Measurements from ENCODE around the gene IL24. TPM values are rescaled to one million over a fixed set of nuclear protein-coding genes. Genes with fewer than 3 reads are reported as not detected.

IL24 gene
- total RNA-seq, 1 experiment from 2014 or later, result 0.58 TPM

DNA sequence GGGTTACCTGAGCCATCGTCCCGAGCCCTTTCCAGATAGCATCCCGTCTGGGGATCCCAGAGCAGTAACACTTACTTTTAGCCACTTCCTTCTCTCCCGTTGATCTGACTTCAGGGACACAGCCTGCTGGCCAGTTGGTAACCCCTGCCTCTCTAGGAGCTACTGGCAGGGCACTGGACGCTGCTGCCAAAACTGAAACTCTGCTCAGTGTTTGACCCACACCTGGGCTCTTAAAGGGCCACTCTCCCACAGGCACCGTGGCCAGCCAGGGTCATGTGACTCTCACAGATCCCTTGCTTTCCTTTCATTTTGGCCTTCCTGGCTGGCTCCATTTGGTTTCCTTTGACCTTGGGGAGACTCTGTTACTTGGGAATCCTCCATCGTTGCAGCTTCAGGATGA is 49.0 kb downstream of the IL24 start, which contains the start of gene PIGR:
TSS of gene PIGR (minus strand) at position 206 of the 400 bp plus-strand sequence. CDS start 5,935 bp downstream, outside the sequence.
- no peak for DNase-seq (ENCODE audit: unreplicated experiment)
- Mint-ChIP-seq H3K27ac (ENCODE audit: low read depth, unreplicated experiment) (no peak within 1 kb of the TSS), H3K4me3 (ENCODE audit: unreplicated experiment) (no peak within 1 kb of the TSS), H3K4me1 (ENCODE audit: insufficient read depth, unreplicated experiment) (no peaks in the 10 kb centered on the region), H3K9me3 (ENCODE audit: unreplicated experiment) (no peaks in the 10 kb centered on the region), H3K36me3 (ENCODE audit: insufficient read depth, unreplicated experiment) (no peaks in the 10 kb centered on the region), H3K27me3 (ENCODE audit: insufficient read depth, unreplicated experiment) (peaks cover 39% of the 10 kb centered on the region)
- no TSS peak for BruUV-seq (replicated peaks)
- ChIA-PET CTCF (interaction anchor here (0.6 to 1.6 kb wide), 9 partner anchors 13 to 316 kb away, joined by 3 to 13 read pairs (median 4); no protein-coding TSS in a partner anchor), POLR2A (interaction anchor here (0.6 kb wide), 1 partner anchor 35 kb away, joined by 4 read pairs; no protein-coding TSS in a partner anchor)
- intact Hi-C loops (cut with micrococcal nuclease), result no loop called here
- TF ChIP-seq, protein P1, sequence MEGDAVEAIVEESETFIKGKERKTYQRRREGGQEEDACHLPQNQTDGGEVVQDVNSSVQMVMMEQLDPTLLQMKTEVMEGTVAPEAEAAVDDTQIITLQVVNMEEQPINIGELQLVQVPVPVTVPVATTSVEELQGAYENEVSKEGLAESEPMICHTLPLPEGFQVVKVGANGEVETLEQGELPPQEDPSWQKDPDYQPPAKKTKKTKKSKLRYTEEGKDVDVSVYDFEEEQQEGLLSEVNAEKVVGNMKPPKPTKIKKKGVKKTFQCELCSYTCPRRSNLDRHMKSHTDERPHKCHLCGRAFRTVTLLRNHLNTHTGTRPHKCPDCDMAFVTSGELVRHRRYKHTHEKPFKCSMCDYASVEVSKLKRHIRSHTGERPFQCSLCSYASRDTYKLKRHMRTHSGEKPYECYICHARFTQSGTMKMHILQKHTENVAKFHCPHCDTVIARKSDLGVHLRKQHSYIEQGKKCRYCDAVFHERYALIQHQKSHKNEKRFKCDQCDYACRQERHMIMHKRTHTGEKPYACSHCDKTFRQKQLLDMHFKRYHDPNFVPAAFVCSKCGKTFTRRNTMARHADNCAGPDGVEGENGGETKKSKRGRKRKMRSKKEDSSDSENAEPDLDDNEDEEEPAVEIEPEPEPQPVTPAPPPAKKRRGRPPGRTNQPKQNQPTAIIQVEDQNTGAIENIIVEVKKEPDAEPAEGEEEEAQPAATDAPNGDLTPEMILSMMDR (IDR thresholded peaks at IDR 0.05; ENCODE audit: unreplicated experiment), result no peak

- TF ChIP-seq, protein P1 (IDR thresholded peaks at IDR 0.05; ENCODE audit: unreplicated experiment), result no peak
- no peaks in the 10 kb centered on the region for H3K36me3 Mint-ChIP-seq (ENCODE audit: insufficient read depth, unreplicated experiment)
- intact Hi-C loops (cut with micrococcal nuclease), result no loop called here
- no peak overlapping the region for H3K27ac Mint-ChIP-seq (ENCODE audit: low read depth, unreplicated experiment)
- no peak overlapping the region for H3K4me3 Mint-ChIP-seq (ENCODE audit: unreplicated experiment)
- ChIA-PET CTCF (interaction anchor here (0.6 to 1.7 kb wide), 9 partner anchors 14 to 221 kb away, joined by 3 to 13 read pairs (median 4); no protein-coding TSS in a partner anchor), POLR2A (interaction anchor here (1.1 kb wide), 1 partner anchor 35 kb away, joined by 3 read pairs; no protein-coding TSS in a partner anchor)
- no TSS peak for BruUV-seq (replicated peaks)
- H3K27me3 Mint-ChIP-seq (ENCODE audit: insufficient read depth, unreplicated experiment), result peaks cover 39% of the 10 kb centered on the region
- H3K4me1 Mint-ChIP-seq (ENCODE audit: insufficient read depth, unreplicated experiment), result peaks cover 5% of the 10 kb centered on the region
- no peak for DNase-seq (ENCODE audit: unreplicated experiment)
- no peaks in the 10 kb centered on the region for H3K9me3 Mint-ChIP-seq (ENCODE audit: unreplicated experiment)
These were observed 50.0 kb downstream of the IL24 start for GRCh38 chr1:206947255-206947654.

- no peaks in the 10 kb centered on the region for H3K9me3 Mint-ChIP-seq (ENCODE audit: unreplicated experiment)
- ChIA-PET CTCF (interaction anchor here (1.0 to 4.4 kb wide), 6 partner anchors 13 to 404 kb away, joined by 3 to 20 read pairs (median 4); no protein-coding TSS in a partner anchor), POLR2A (interaction anchor here (0.5 kb wide), 1 partner anchor 123 kb away, joined by 3 read pairs; no protein-coding TSS in a partner anchor)
- peaks cover 27% of the 10 kb centered on the region for H3K27me3 Mint-ChIP-seq (ENCODE audit: insufficient read depth, unreplicated experiment)
- no TSS peak for BruUV-seq (replicated peaks)
- no peak overlapping the region for H3K4me3 Mint-ChIP-seq (ENCODE audit: unreplicated experiment)
- no peak overlapping the region for H3K27ac Mint-ChIP-seq (ENCODE audit: low read depth, unreplicated experiment)
- H3K4me1 Mint-ChIP-seq (ENCODE audit: insufficient read depth, unreplicated experiment), result peaks cover 8% of the 10 kb centered on the region
- TF ChIP-seq, protein P1 (IDR thresholded peaks at IDR 0.05; ENCODE audit: unreplicated experiment), result no peak
- H3K36me3 Mint-ChIP-seq (ENCODE audit: insufficient read depth, unreplicated experiment), result no peaks in the 10 kb centered on the region
- intact Hi-C loops (cut with micrococcal nuclease), result no loop called here
- DNase-seq (ENCODE audit: unreplicated experiment), result no peak
These were observed 52.0 kb downstream of the IL24 start for GRCh38 chr1:206949208-206949607.

GRCh38 chr1:206949641-206950040 is 52.4 kb downstream of the IL24 start:
- TF ChIP-seq, protein P1 (IDR thresholded peaks at IDR 0.05; ENCODE audit: unreplicated experiment), result no peak
- peaks cover 23% of the 10 kb centered on the region for H3K27me3 Mint-ChIP-seq (ENCODE audit: insufficient read depth, unreplicated experiment)
- DNase-seq (ENCODE audit: unreplicated experiment), result no peak
- intact Hi-C loops (cut with micrococcal nuclease), result no loop called here
- ChIA-PET POLR2A (interaction anchor here (0.5 to 0.7 kb wide), 2 partner anchors 60 to 123 kb away, joined by 3 read pairs; no protein-coding TSS in a partner anchor), CTCF (interaction anchor here (0.7 to 4.4 kb wide), 9 partner anchors 12 to 405 kb away, joined by 3 to 20 read pairs (median 4); no protein-coding TSS in a partner anchor)
- no TSS peak for BruUV-seq (replicated peaks)
- no peak overlapping the region for H3K27ac Mint-ChIP-seq (ENCODE audit: low read depth, unreplicated experiment)
- H3K4me1 Mint-ChIP-seq (ENCODE audit: insufficient read depth, unreplicated experiment), result peaks cover 8% of the 10 kb centered on the region
- no peaks in the 10 kb centered on the region for H3K36me3 Mint-ChIP-seq (ENCODE audit: insufficient read depth, unreplicated experiment)
- no peaks in the 10 kb centered on the region for H3K9me3 Mint-ChIP-seq (ENCODE audit: unreplicated experiment)
- H3K4me3 Mint-ChIP-seq (ENCODE audit: unreplicated experiment), result no peak overlapping the region

All from MCF 10A (cell line).